ENCODE data around the gene OSBPL6. TPM values are rescaled to one million over a fixed set of nuclear protein-coding genes. Genes with fewer than 3 reads are reported as not detected.
A peak's percentile ranks its signal among the peaks of the same experiment; 100 is the strongest.

Gene OSBPL6
- total and polyA plus RNA-seq, 2 of the 13 experiments (the other 11 are each of a cell fraction or from before 2014, with no cell fraction given) = 0.03 to 0.11 TPM

- 0 out of 2 replicates have a peak, but pooled peaks have one; percentile 22 for TF ChIP-seq CBX5 (CRISPR knock-in tag; IDR thresholded peaks at IDR 0.05; ENCODE audit: borderline replicate concordance)
- TF ChIP-seq GTF3A (CRISPR knock-in tag; conservative IDR thresholded peaks at IDR 0.05) = no peak
Observed at GRCh38 chr2:178277741-178278197, 83.5 kb downstream of the OSBPL6 start (continued).

GRCh38 chr2:178279142-178279541 is 84.8 kb downstream of the OSBPL6 start:
- no peak overlapping the region for H3K4me3 ChIP-seq (replicated peaks in 1 of 3; ENCODE audit: insufficient read depth in 1 of 3, low read depth in 2 of 3, low read length in 3 of 3)
- no peaks in the 10 kb centered on the region for H4K20me1 ChIP-seq (ENCODE audit: insufficient read depth, low read length)
- no peaks in the 10 kb centered on the region for H3K36me3 ChIP-seq (replicated peaks in 1 of 2; ENCODE audit: control insufficient read depth in 1 of 2, insufficient read depth in 2 of 2, low read length in 2 of 2)
- POLR2A ChIA-PET = no interaction called here
- no peaks in the 10 kb centered on the region for H3K79me2 ChIP-seq (ENCODE audit: insufficient read depth, low read length)
- H3K27ac ChIP-seq (ENCODE audit: extremely low read length, insufficient read depth, low read length) = no peak overlapping the region
- FAIRE-seq (no peak), ATAC-seq (no peak), DNase-seq (ENCODE audit: low spot score) (no peak)
- H3K27me3 ChIP-seq (ENCODE audit: control insufficient read depth in 1 of 2, insufficient read depth in 2 of 2, low read length in 2 of 2) = no peaks in the 10 kb centered on the region
- intact Hi-C loops (cut with micrococcal nuclease; ENCODE audit: unreplicated experiment) (loop anchor here (5.0 kb wide), 1 partner anchor 82 kb away; no protein-coding TSS in a partner anchor), in situ Hi-C loops (cut with HindIII; ENCODE audit: extremely low pct_ligation_motif_present, low pct_unique_long_range_greater_than_20kb) (loop anchor here (5.0 kb wide), 1 partner anchor 147 kb away; no protein-coding TSS in a partner anchor)
- H2AFZ ChIP-seq (ENCODE audit: low read length) = no peak overlapping the region
- BruUV-seq (replicated peaks) = no TSS peak
- H3K9me3 ChIP-seq (ENCODE audit: low read length) = no peaks in the 10 kb centered on the region
- TF ChIP-seq ZNF576 (CRISPR knock-in tag; IDR thresholded peaks at IDR 0.05) = no peak
- TF ChIP-seq MED13 (CRISPR knock-in tag; IDR thresholded peaks at IDR 0.05) = no peak
- TF ChIP-seq POLR2A (IDR thresholded peaks at IDR 0.05; ENCODE audit: insufficient read depth in 1 of 2, low read depth in 2 of 2, low read length in 2 of 2) = no peak
- no peak for TF ChIP-seq ZSCAN25 (CRISPR knock-in tag; IDR thresholded peaks at IDR 0.05)
- TF ChIP-seq ZEB1 (IDR thresholded peaks at IDR 0.05; ENCODE audit: insufficient replicate concordance, low read depth) = no peak
- TF ChIP-seq ZNF713 (CRISPR knock-in tag; IDR thresholded peaks at IDR 0.05) = no peak
- no peak for TF ChIP-seq U2AF1 (optimal IDR thresholded peaks at IDR 0.05; ENCODE audit: low read depth, low read length)
- TF ChIP-seq MAX (IDR thresholded peaks at IDR 0.05) = no peak
- no peak for TF ChIP-seq POLR2G (IDR thresholded peaks at IDR 0.05; ENCODE audit: low read depth, low read length)
- TF ChIP-seq GMEB1 (CRISPR knock-in tag; IDR thresholded peaks at IDR 0.05; ENCODE audit: borderline replicate concordance) = no peak
- TF ChIP-seq SAP130 (CRISPR knock-in tag; IDR thresholded peaks at IDR 0.05; ENCODE audit: low read depth) = no peak
- no peak for TF ChIP-seq ATRX (CRISPR knock-in tag; IDR thresholded peaks at IDR 0.05; ENCODE audit: borderline replicate concordance)
- TF ChIP-seq SATB2 (CRISPR knock-in tag; IDR thresholded peaks at IDR 0.05) = no peak
- no peak for TF ChIP-seq ZNF784 (CRISPR knock-in tag; IDR thresholded peaks at IDR 0.05; ENCODE audit: borderline replicate concordance)
- CTCF ChIA-PET (ENCODE audit: low intra/inter-chr PET ratio, low total read pairs) = interaction anchor here (2.0 to 2.4 kb wide), 2 partner anchors 147 to 169 kb away, joined by 9 to 13 read pairs; no protein-coding TSS in a partner anchor
- H3K9ac ChIP-seq (ENCODE audit: insufficient read depth, low read depth, low read length) = no peak overlapping the region
- no peak overlapping the region for H3K4me2 ChIP-seq (ENCODE audit: low read depth, low read length)
- peaks cover 30% of the 10 kb centered on the region for H3K4me1 ChIP-seq (ENCODE audit: insufficient read depth, low read length)
- WGBS (ENCODE audit: low lambda C conversion rate) = 80% methylated on average over 2 of the region's 2 CpGs
